ENCODE data around the gene CMBL.
"Not testable (repeated sequence)": the region's sequence is repeated elsewhere in the genome, so short reads cannot be mapped to it uniquely, and the experiment has no call there.

The CMBL gene

DNA sequence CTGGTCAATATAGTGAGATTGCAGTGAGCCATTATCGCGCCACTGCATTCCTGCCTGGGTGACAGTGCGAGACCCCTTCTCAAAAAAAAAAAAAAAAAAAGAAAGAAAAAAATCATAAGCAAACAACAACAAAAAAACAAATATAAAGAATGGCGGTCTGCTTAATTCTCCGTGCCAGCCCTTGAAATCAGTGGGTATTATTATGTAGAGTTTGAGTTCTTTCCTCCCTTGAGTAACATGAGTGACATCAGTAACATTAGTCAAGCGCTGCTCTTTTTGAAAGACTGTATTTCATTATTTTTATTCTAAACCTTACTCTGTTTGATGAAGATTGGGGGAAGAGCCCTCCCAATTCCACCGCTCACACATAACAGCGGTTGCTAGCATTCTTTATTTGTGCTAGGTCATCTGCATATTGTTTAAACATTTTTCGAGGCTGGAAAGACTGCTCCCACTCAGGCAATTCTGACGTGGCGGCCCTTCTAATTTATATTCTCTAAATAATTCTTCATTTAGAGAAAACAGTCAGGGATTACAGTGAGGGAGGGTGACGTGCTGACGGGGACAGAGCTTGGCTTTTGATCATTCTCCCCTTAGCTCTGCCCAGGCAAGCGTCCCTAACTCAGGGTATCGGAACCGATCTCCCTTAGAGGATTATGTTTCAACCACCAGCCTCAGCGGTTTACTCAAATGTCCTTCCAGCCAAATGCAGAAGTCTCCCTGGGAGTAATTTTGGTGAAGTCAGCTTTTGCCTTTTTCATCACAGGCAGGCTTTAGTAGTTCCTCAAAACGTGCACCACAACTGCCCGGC is 44.9 kb upstream of the CMBL start:
- Histone ChIP-seq H3K36me3 (ENCODE audit: control insufficient read depth, insufficient read depth, low read length) (no peaks in the 10 kb centered on the region), H3K4me3 (replicated peaks; ENCODE audit: low read depth, low read length) (peak overlapping the region; percentile 87), H3K27me3 (replicated peaks; ENCODE audit: control insufficient read depth, insufficient read depth, low read length) (no peaks in the 10 kb centered on the region)
- no peak for DNase-seq (ENCODE audit: extremely low read depth, insufficient read length)
- TF ChIP-seq, protein P1, sequence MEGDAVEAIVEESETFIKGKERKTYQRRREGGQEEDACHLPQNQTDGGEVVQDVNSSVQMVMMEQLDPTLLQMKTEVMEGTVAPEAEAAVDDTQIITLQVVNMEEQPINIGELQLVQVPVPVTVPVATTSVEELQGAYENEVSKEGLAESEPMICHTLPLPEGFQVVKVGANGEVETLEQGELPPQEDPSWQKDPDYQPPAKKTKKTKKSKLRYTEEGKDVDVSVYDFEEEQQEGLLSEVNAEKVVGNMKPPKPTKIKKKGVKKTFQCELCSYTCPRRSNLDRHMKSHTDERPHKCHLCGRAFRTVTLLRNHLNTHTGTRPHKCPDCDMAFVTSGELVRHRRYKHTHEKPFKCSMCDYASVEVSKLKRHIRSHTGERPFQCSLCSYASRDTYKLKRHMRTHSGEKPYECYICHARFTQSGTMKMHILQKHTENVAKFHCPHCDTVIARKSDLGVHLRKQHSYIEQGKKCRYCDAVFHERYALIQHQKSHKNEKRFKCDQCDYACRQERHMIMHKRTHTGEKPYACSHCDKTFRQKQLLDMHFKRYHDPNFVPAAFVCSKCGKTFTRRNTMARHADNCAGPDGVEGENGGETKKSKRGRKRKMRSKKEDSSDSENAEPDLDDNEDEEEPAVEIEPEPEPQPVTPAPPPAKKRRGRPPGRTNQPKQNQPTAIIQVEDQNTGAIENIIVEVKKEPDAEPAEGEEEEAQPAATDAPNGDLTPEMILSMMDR (IDR thresholded peaks at IDR 0.05; ENCODE audit: insufficient read depth, low read length, poor library complexity, severe bottlenecking), result no peak

DNA sequence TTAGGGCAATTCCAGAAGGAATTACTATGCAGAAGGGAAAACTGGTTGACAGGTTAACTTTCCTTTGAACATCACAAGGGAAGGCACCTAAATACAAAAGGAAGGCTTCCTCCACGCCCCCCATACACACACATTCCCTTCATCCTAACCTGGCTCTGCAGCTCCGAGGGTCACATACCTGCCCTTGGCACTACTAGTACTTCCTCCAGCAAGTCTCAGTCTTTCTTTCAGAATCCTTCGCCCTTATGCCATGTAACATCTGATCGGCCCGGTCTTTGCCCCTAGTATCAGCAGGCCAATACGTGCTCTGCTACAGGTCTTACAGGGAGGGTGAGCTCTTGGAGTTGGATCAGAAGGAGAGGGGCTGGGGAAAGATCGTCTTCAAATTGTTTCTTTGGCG is 44.2 kb upstream of the CMBL start:
- Histone ChIP-seq H3K27me3 (replicated peaks; ENCODE audit: control insufficient read depth, insufficient read depth, low read length) (no peaks in the 10 kb centered on the region), H3K4me3 (replicated peaks; ENCODE audit: low read depth, low read length) (no peak overlapping the region), H3K36me3 (ENCODE audit: control insufficient read depth, insufficient read depth, low read length) (no peaks in the 10 kb centered on the region)
- DNase-seq (ENCODE audit: extremely low read depth, insufficient read length), result no peak
- TF ChIP-seq, protein P1 (IDR thresholded peaks at IDR 0.05; ENCODE audit: insufficient read depth, low read length, poor library complexity, severe bottlenecking), result no peak

DNA sequence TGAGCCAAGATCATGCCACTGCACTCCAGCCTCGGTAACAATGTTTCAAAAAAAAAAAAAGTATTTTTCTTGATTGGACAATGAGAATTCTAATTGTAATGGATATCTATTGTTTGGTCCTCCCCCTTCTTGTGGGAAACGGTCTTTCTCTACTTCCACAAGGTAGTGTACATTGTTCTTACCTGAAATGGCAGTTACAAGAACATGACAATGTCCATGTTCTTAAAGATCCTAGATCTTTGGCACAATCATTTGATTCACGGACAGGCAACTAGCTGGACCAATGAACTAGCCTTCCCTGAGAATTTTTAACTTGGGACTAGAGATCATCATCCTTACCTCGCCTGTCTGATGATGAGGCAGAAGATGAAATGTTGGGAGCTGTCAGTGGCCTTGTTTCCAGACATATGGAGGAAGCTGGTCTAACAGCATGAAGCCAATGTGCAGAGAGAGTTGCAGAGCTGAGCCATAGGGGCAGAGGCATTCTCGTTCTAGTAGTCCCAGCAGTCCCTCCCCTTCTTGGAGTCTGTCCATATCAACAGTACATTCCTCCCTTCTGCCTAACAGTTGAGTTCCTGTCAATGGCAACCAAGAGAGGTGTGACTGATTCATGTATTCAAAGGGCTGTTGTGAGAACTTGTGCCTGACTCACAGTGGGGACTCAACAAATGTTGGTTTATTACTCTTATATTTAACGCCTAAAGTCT is 43.6 kb upstream of the CMBL start:
- Histone ChIP-seq H3K4me3 (replicated peaks; ENCODE audit: low read depth, low read length) (no peak overlapping the region), H3K36me3 (ENCODE audit: control insufficient read depth, insufficient read depth, low read length) (no peaks in the 10 kb centered on the region), H3K27me3 (replicated peaks; ENCODE audit: control insufficient read depth, insufficient read depth, low read length) (no peaks in the 10 kb centered on the region)
- DNase-seq (ENCODE audit: extremely low read depth, insufficient read length), result no peak
- TF ChIP-seq, protein P1 (IDR thresholded peaks at IDR 0.05; ENCODE audit: insufficient read depth, low read length, poor library complexity, severe bottlenecking), result no peak

DNA sequence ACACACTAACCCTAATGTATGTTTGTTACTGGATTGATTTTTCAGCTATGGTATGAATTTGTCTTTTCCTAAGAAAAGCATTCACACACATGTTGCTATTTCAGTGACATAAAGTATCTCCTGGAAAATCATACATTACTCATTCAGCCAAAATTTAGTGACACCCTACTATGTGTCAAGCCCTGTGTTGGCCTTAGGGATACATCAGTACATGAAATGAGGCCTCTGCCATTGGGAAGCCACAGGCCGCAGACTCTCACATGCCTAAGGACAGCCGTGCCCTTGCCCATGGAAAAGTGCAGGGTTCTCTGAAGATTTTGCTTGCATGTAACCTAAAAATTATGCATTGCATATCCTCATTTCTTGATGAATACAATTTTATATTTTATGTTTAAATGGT is 40.6 kb upstream of the CMBL start:
- Histone ChIP-seq H3K36me3 (ENCODE audit: control insufficient read depth, insufficient read depth, low read length) (no peaks in the 10 kb centered on the region), H3K4me3 (replicated peaks; ENCODE audit: low read depth, low read length) (no peak overlapping the region), H3K27me3 (replicated peaks; ENCODE audit: control insufficient read depth, insufficient read depth, low read length) (no peaks in the 10 kb centered on the region)
- TF ChIP-seq, protein P1 (IDR thresholded peaks at IDR 0.05; ENCODE audit: insufficient read depth, low read length, poor library complexity, severe bottlenecking), result no peak
- DNase-seq (ENCODE audit: extremely low read depth, insufficient read length), result no peak

DNA sequence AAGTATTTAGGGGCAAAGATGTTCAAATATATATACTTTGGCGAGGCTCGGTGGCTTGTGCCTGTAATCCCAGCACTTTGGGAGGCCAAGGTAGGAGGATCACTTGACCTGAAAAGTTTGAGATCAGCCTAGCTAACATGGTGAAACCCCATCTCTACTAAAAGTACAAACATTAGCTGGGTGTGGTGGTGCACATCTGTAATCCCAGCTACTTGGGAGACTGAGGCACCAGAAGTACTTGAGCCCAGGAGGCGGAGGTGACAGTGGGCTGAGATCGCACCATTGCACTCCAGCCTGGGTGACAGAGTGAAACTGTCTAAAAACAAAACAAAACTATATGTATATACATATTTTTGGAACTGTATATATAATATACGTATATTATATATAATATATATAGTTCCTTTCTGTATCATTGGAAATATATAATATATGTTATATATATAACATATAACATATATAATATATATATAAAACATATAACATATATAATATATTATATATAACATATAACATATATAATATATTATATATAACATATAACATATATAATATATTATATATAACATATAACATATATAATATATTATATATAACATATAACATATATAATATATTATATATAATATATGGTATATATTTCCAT is 36.9 kb upstream of the CMBL start:
- not testable (repeated sequence) for H3K36me3 ChIP-seq (ENCODE audit: control insufficient read depth, insufficient read depth, low read length); H3K27me3 ChIP-seq (replicated peaks; ENCODE audit: control insufficient read depth, insufficient read depth, low read length); DNase-seq (ENCODE audit: extremely low read depth, insufficient read length); H3K4me3 ChIP-seq (replicated peaks; ENCODE audit: low read depth, low read length)

DNA sequence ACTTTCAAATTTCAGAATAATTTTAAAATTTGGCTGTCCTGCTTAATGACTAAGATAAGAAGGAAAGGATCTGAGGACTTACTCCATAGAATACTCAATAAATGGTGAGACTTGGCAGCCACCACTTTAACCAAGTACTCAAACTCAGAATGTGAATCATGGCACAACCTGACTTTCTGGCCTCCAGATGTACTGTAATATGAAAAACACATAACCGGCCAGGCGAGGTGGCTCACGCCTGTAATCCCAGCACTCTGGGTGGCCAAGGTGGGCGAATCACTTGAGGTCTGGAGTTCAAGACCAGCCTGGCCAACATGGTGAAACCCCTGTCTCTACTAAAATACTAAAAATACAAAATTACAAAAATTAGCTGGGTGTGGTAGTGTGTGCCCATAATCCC is 35.8 kb upstream of the CMBL start:
- no peaks in the 10 kb centered on the region for H3K27me3 ChIP-seq (replicated peaks; ENCODE audit: control insufficient read depth, insufficient read depth, low read length)
- H3K4me3 ChIP-seq (replicated peaks; ENCODE audit: low read depth, low read length), result no peak overlapping the region
- H3K36me3 ChIP-seq (ENCODE audit: control insufficient read depth, insufficient read depth, low read length), result no peaks in the 10 kb centered on the region
- TF ChIP-seq, protein P1 (IDR thresholded peaks at IDR 0.05; ENCODE audit: insufficient read depth, low read length, poor library complexity, severe bottlenecking), result no peak
- no peak for DNase-seq (ENCODE audit: extremely low read depth, insufficient read length)
